ENCODE results near the gene GDAP2.

GRCh38 chr1:117825414-117825813 lies 104.0 kb downstream of the GDAP2 start:
- TF ChIP-seq, protein P1, sequence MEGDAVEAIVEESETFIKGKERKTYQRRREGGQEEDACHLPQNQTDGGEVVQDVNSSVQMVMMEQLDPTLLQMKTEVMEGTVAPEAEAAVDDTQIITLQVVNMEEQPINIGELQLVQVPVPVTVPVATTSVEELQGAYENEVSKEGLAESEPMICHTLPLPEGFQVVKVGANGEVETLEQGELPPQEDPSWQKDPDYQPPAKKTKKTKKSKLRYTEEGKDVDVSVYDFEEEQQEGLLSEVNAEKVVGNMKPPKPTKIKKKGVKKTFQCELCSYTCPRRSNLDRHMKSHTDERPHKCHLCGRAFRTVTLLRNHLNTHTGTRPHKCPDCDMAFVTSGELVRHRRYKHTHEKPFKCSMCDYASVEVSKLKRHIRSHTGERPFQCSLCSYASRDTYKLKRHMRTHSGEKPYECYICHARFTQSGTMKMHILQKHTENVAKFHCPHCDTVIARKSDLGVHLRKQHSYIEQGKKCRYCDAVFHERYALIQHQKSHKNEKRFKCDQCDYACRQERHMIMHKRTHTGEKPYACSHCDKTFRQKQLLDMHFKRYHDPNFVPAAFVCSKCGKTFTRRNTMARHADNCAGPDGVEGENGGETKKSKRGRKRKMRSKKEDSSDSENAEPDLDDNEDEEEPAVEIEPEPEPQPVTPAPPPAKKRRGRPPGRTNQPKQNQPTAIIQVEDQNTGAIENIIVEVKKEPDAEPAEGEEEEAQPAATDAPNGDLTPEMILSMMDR (IDR thresholded peaks at IDR 0.05): no peak
- TF ChIP-seq ZFX (IDR thresholded peaks at IDR 0.05; ENCODE audit: borderline replicate concordance): no peak
